GM12892 (cell line): ENCODE measurements around the gene TJP1.
"Not testable (repeated sequence)": the region's sequence is repeated elsewhere in the genome, so short reads cannot be mapped to it uniquely, and the experiment has no call there.

Experiments
- DNase-seq: peaks from one replicate; pipeline ENCODE4 v3.0.0; 2011; ENCODE audit not compliant: insufficient read length
- FAIRE-seq: peaks from 2 replicates; lab custom pipeline; 2011; peaks lifted over from hg19 to GRCh38; lab: Jason Lieb, UNC
- POLR2A ChIP-seq: IDR thresholded peaks from 2 replicates; pipeline ENCODE4 v1.6.1; 2011; ENCODE audit warnings: low read depth, low read length, control low read depth
- POLR2AphosphoS5 ChIP-seq: IDR thresholded peaks from 2 replicates; pipeline ENCODE4 v1.6.1; 2011; ENCODE audit warnings: low read depth, low read length, control low read depth
- TAF1 ChIP-seq: IDR thresholded peaks from 2 replicates; pipeline ENCODE4 v1.6.1; 2011; ENCODE audit warnings: low read depth, mild to moderate bottlenecking, control low read depth, low read length, borderline replicate concordance

Gene TJP1

GRCh38 chr15:29681946-29682345, 140.3 kb downstream of the TJP1 start:
- TF ChIP-seq POLR2A (no peak), TAF1 (no peak), POLR2AphosphoS5 (no peak)
- no peak for DNase-seq
- FAIRE-seq, result no peak

- TF ChIP-seq POLR2AphosphoS5, result no peak
- no peak for TF ChIP-seq TAF1
- DNase-seq, result no peak
- no peak for FAIRE-seq
Observed at GRCh38 chr15:29681166-29681845, 141.0 kb downstream of the TJP1 start.

DNA sequence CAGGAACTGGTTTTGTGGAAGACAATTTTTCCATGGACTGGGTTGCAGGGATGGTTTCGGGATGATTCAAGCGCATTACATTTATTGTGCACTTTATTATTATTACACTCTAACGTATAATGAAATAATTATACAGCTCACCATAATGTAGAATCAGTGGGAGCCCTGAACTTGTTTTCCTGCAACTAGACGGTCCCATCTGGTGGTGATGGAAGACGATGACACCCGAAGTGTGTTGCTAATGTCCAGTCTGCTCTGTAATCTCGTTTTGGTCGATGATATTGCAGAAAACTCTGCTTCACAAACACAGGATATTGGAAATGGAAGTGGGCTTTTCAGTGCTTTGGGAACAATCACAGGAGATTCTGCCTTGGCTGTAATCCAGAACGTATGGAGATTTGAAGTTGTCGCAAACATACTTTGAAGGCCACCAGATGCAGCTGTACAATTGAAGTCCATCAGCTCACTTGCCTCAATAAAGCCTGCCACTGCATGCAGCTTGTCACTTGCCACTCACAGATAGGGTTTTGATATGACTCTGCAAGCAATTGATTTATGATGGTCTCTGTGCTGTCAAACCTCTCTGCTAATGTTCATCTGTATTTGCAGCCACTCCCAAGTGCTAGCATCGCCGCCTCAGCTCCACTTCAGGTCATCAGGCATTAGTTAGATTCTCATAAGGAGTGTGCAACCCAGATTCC, 141.7 kb downstream of the TJP1 start:
- DNase-seq (no peak), FAIRE-seq (no peak)

GRCh38 chr15:29678504-29679034, 143.7 kb downstream of the TJP1 start:
- no peak for TF ChIP-seq TAF1
- no peak for TF ChIP-seq POLR2AphosphoS5
- no peak for TF ChIP-seq POLR2A
- FAIRE-seq (no peak), DNase-seq (no peak)

More for the DNA sequence above, 141.7 kb downstream of the TJP1 start:
- TF ChIP-seq TAF1 (no peak), POLR2AphosphoS5 (no peak), POLR2A (no peak)

DNA sequence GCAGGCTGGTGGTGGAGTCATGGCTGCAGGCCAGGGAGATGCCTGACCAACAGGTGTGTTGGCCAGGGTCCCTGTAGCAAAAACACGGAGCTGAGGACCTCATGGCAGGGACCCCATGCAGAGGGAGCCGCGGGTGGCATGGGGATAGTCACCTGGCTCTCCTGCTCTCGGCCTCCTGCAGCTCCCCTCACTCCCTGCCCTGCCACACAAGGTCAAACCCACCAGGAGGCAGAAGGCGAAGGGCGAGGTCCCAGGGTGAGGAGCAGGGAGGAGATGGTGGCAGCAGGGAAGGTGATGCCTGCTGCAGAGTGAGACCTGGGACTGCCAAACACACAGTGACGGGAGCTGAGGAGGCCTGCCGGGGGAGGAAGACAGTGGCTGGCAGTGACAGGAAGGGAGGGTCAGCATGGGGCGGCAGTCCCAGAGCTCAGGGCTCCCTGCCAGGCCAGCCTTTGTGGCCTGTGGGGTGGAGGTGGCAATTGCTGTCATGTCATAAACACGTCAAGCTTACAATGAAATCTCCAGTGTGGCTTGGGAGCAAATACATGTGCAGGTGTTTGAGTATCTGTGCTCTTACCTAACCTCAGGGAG, 144.3 kb downstream of the TJP1 start:
- DNase-seq, result no peak
- TF ChIP-seq POLR2A (no peak), TAF1 (no peak), POLR2AphosphoS5 (no peak)
- no peak for FAIRE-seq

GRCh38 chr15:29677455-29677854, 144.8 kb downstream of the TJP1 start:
- DNase-seq (no peak), FAIRE-seq (no peak)
- no peak for TF ChIP-seq POLR2AphosphoS5
- TF ChIP-seq TAF1, result no peak
- no peak for TF ChIP-seq POLR2A

- FAIRE-seq (no peak), DNase-seq (no peak)
- TF ChIP-seq POLR2AphosphoS5, result no peak
- no peak for TF ChIP-seq TAF1
- no peak for TF ChIP-seq POLR2A
Observed at GRCh38 chr15:29676961-29677402, 145.3 kb downstream of the TJP1 start.

GRCh38 chr15:29676374-29676960, 145.8 kb downstream of the TJP1 start:
- not testable (repeated sequence) for FAIRE-seq

GRCh38 chr15:29675791-29676301, 146.4 kb downstream of the TJP1 start:
- FAIRE-seq, result no peak
- TF ChIP-seq POLR2AphosphoS5 (no peak), TAF1 (no peak), POLR2A (no peak)
- DNase-seq, result no peak

More at GRCh38 chr15:29676374-29676960, 145.8 kb downstream of the TJP1 start:
- not testable (repeated sequence) for DNase-seq

- DNase-seq, result no peak
- no peak for FAIRE-seq
- no peak for TF ChIP-seq POLR2AphosphoS5
- TF ChIP-seq TAF1, result no peak
- TF ChIP-seq POLR2A, result no peak
Observed at GRCh38 chr15:29674661-29675533, 147.4 kb downstream of the TJP1 start.
